ENCODE measurements around the gene PBOV1. TPM values are rescaled to one million over a fixed set of nuclear protein-coding genes. Genes with fewer than 3 reads are reported as not detected.

PBOV1 gene
- total and polyA plus RNA-seq, 4 donors: 0.04 TPM; not detected in 3

GRCh38 chr6:138204792-138205384 lies 13.4 kb downstream of the PBOV1 start:
- Histone ChIP-seq H3K9ac (ENCODE audit: insufficient read depth in 1 of 2, low read length in 2 of 2) (no peak overlapping the region), H3K4me1 (ENCODE audit: control insufficient read depth in 5 of 5, insufficient read depth in 5 of 5, low read length in 5 of 5) (peaks cover 0 to 3% (median 0%) of the 10 kb centered on the region in 5 donors), H3K27me3 (ENCODE audit: control insufficient read depth in 3 of 3, insufficient read depth in 3 of 3, low read length in 2 of 3) (no peaks in the 10 kb centered on the region), H3K4me3 (no peak overlapping the region), H3K9me3 (ENCODE audit: control insufficient read depth in 4 of 4, insufficient read depth in 3 of 4, low read length in 3 of 4) (no peaks in the 10 kb centered on the region), H3K36me3 (ENCODE audit: control insufficient read depth in 4 of 4, insufficient read depth in 4 of 4, low read length in 4 of 4) (no peaks in the 10 kb centered on the region), H3K27ac (ENCODE audit: low read depth in 1 of 2, low read length in 1 of 2) (no peak overlapping the region)
- ATAC-seq (ENCODE audit: insufficient read depth, low FRiP score) (no peak), DNase-seq (no peak)
- no peak for TF ChIP-seq CTCF (IDR thresholded peaks at IDR 0.05; ENCODE audit: control extremely low read depth, extremely low read depth)
- 84 to 90% methylated on average over 4 of the region's 4 CpGs for WGBS, 2 donors

- no peak overlapping the region for H3K9ac ChIP-seq (ENCODE audit: insufficient read depth in 1 of 2, low read length in 2 of 2)
- H3K27ac ChIP-seq (ENCODE audit: low read depth in 1 of 2, low read length in 1 of 2): no peak overlapping the region
- DNase-seq (no peak), ATAC-seq (ENCODE audit: insufficient read depth, low FRiP score) (no peak)
- peaks cover 0 to 3% (median 0%) of the 10 kb centered on the region in 5 donors for H3K4me1 ChIP-seq (ENCODE audit: control insufficient read depth in 5 of 5, insufficient read depth in 5 of 5, low read length in 5 of 5)
- no peak overlapping the region for H3K4me3 ChIP-seq
- H3K36me3 ChIP-seq (ENCODE audit: control insufficient read depth in 4 of 4, insufficient read depth in 4 of 4, low read length in 4 of 4): no peaks in the 10 kb centered on the region
- H3K27me3 ChIP-seq (ENCODE audit: control insufficient read depth in 3 of 3, insufficient read depth in 3 of 3, low read length in 2 of 3): no peaks in the 10 kb centered on the region
- no peaks in the 10 kb centered on the region for H3K9me3 ChIP-seq (ENCODE audit: control insufficient read depth in 4 of 4, insufficient read depth in 3 of 4, low read length in 3 of 4)
- no peak for TF ChIP-seq CTCF (IDR thresholded peaks at IDR 0.05; ENCODE audit: control extremely low read depth, extremely low read depth)
Measured at GRCh38 chr6:138204303-138204702, 14.0 kb downstream of the PBOV1 start.

- no peak for TF ChIP-seq CTCF (IDR thresholded peaks at IDR 0.05; ENCODE audit: control extremely low read depth, extremely low read depth)
- Histone ChIP-seq H3K4me1 (ENCODE audit: control insufficient read depth in 5 of 5, insufficient read depth in 5 of 5, low read length in 5 of 5) (peaks cover 0 to 3% (median 0%) of the 10 kb centered on the region in 5 donors), H3K9ac (ENCODE audit: insufficient read depth in 1 of 2, low read length in 2 of 2) (no peak overlapping the region), H3K27ac (ENCODE audit: low read depth in 1 of 2, low read length in 1 of 2) (no peak overlapping the region), H3K27me3 (ENCODE audit: control insufficient read depth in 3 of 3, insufficient read depth in 3 of 3, low read length in 2 of 3) (no peaks in the 10 kb centered on the region), H3K9me3 (ENCODE audit: control insufficient read depth in 4 of 4, insufficient read depth in 3 of 4, low read length in 3 of 4) (no peaks in the 10 kb centered on the region), H3K36me3 (ENCODE audit: control insufficient read depth in 4 of 4, insufficient read depth in 4 of 4, low read length in 4 of 4) (no peaks in the 10 kb centered on the region), H3K4me3 (no peak overlapping the region)
- WGBS, 2 donors: 88 to 95% methylated on average over 2 of the region's 2 CpGs
- no peak for DNase-seq
- ATAC-seq (ENCODE audit: insufficient read depth, low FRiP score): no peak
Measured at GRCh38 chr6:138203315-138203714, 15.0 kb downstream of the PBOV1 start.

GRCh38 chr6:138201836-138202235 lies 16.5 kb downstream of the PBOV1 start:
- no peak for TF ChIP-seq CTCF (IDR thresholded peaks at IDR 0.05; ENCODE audit: control extremely low read depth, extremely low read depth)
- 93 to 95% methylated on average over 4 of the region's 4 CpGs for WGBS, 2 donors
- ATAC-seq (ENCODE audit: insufficient read depth, low FRiP score): no peak

More at GRCh38 chr6:138201836-138202235, 16.5 kb downstream of the PBOV1 start:
- Histone ChIP-seq H3K9me3 (ENCODE audit: control insufficient read depth in 4 of 4, insufficient read depth in 3 of 4, low read length in 3 of 4) (no peaks in the 10 kb centered on the region), H3K9ac (ENCODE audit: insufficient read depth in 1 of 2, low read length in 2 of 2) (no peak overlapping the region), H3K4me3 (no peak overlapping the region), H3K27me3 (ENCODE audit: control insufficient read depth in 3 of 3, insufficient read depth in 3 of 3, low read length in 2 of 3) (no peaks in the 10 kb centered on the region), H3K4me1 (ENCODE audit: control insufficient read depth in 5 of 5, insufficient read depth in 5 of 5, low read length in 5 of 5) (peaks cover 0 to 3% (median 0%) of the 10 kb centered on the region in 5 donors), H3K36me3 (ENCODE audit: control insufficient read depth in 4 of 4, insufficient read depth in 4 of 4, low read length in 4 of 4) (no peaks in the 10 kb centered on the region), H3K27ac (ENCODE audit: low read depth in 1 of 2, low read length in 1 of 2) (no peak overlapping the region)
- no peak for DNase-seq

Data from lung (tissue), 12 donors.